GM23248 (cell line): ENCODE data around the gene AP2A2. TPM values are rescaled to one million over a fixed set of nuclear protein-coding genes. Genes with fewer than 3 reads are reported as not detected.

Experiments
- DNase-seq: peaks from one replicate; pipeline ENCODE4 v3.0.0-alpha.2; 2015
- H2AFZ ChIP-seq: fragments of 200-600 bp; sonication (generic); 2 replicates; pipeline ENCODE4 v1.6.1; 2016; ENCODE audit warnings: antibody characterized with exemption
- H3F3A ChIP-seq: fragments of 200-600 bp; sonication (generic); 2 replicates; pipeline ENCODE4 v1.6.1; 2016; ENCODE audit warnings: mild to moderate bottlenecking, antibody characterized with exemption, mixed run types; ENCODE audit not compliant: insufficient read depth
- H3K27ac ChIP-seq: fragments of 200-600 bp; sonication (generic); 2 replicates; pipeline ENCODE4 v1.5.1; 2016; ENCODE audit warnings: mild to moderate bottlenecking
- H3K27me3 ChIP-seq: fragments of 200-600 bp; sonication (generic); replicated peaks from 2 replicates; pipeline ENCODE4 v1.6.1; 2016; ENCODE audit warnings: mild to moderate bottlenecking; ENCODE audit not compliant: insufficient read depth
- H3K36me3 ChIP-seq: fragments of 200-600 bp; sonication (generic); 2 replicates; pipeline ENCODE4 v1.6.1; 2016; ENCODE audit warnings: low read depth, mild to moderate bottlenecking
- H3K4me1 ChIP-seq: fragments of 200-600 bp; sonication (generic); 2 replicates; pipeline ENCODE4 v1.6.1; 2016; ENCODE audit warnings: mild to moderate bottlenecking; ENCODE audit not compliant: insufficient read depth
- H3K4me2 ChIP-seq: fragments of 200-600 bp; sonication (generic); one replicate; pipeline ENCODE4 v1.6.1; 2016; ENCODE audit warnings: mild to moderate bottlenecking; ENCODE audit not compliant: unreplicated experiment
- H3K4me3 ChIP-seq: fragments of 200-600 bp; sonication (generic); 2 replicates; pipeline ENCODE4 v1.5.1; 2016; ENCODE audit warnings: mild to moderate bottlenecking
- H3K79me2 ChIP-seq: fragments of 200-600 bp; sonication (generic); 2 replicates; pipeline ENCODE4 v1.6.1; 2016; ENCODE audit warnings: mild to moderate bottlenecking; ENCODE audit not compliant: insufficient read depth
- H3K9ac ChIP-seq: fragments of 200-600 bp; sonication (generic); 2 replicates; pipeline ENCODE4 v1.6.1; 2016; ENCODE audit warnings: mild to moderate bottlenecking
- H3K9me2 ChIP-seq: fragments of 200-600 bp; sonication (generic); 2 replicates; pipeline ENCODE4 v1.6.1; 2016; ENCODE audit warnings: mixed run types, mild to moderate bottlenecking, moderate library complexity; ENCODE audit not compliant: insufficient read depth
- H3K9me3 ChIP-seq: fragments of 200-600 bp; sonication (generic); one replicate; pipeline ENCODE4 v1.6.1; 2017; ENCODE audit warnings: low read depth
- H4K20me1 ChIP-seq: fragments of 200-600 bp; sonication (generic); 2 replicates; pipeline ENCODE4 v1.6.0; 2016; ENCODE audit not compliant: insufficient read depth
- EZH2 ChIP-seq: fragments of 200-600 bp; sonication (generic); IDR thresholded peaks from 2 replicates; pipeline ENCODE4 v1.6.1; 2018; ENCODE audit warnings: antibody characterized with exemption, mild to moderate bottlenecking; ENCODE audit not compliant: insufficient read depth, poor library complexity, severe bottlenecking
- EZH2phosphoT487 ChIP-seq: fragments of 200-600 bp; sonication (generic); IDR thresholded peaks from 2 replicates; pipeline ENCODE4 v1.6.1; 2018; ENCODE audit warnings: antibody characterized with exemption, moderate library complexity, mild to moderate bottlenecking, low read depth; ENCODE audit not compliant: insufficient read depth
- WGBS, 2 experiments: methylation state at CpG; one replicate each; pipeline ENCODE4 v1.1.6; 2015 to 2017; ENCODE audit warnings: low lambda C conversion rate in 2 of 2, low coverage in 1 of 2; ENCODE audit errors: missing lambda C conversion rate in 2 of 2; 5-methylcytosine and 5-hydroxymethylcytosine counted together
- in situ Hi-C: fragments of 300-500 bp; cut with MboI; formaldehyde crosslinking; loops from 2 replicates; pipeline ENCODE4 v1.15.0; 2020
- polyA plus RNA-seq: library from polyadenylated mRNA; unstranded; fragments of >200 nt; fragmentation: Nextera tagmentation; extraction: Ambion mirVana; gene quantifications from 2 replicates; pipeline ENCODE4 v1.2.1, GENCODE V29; 2016
- total RNA-seq: library from RNA; depleted of rRNA; stranded (reverse); fragments of >200 nt; shearing (Covaris generic); gene quantifications from 2 replicates; pipeline ENCODE4 v1.2.3, GENCODE V29; 2014

Gene AP2A2
- total and polyA plus RNA-seq, 2 experiments from 2014 or later, result 31.1 to 38.3 TPM

DNA sequence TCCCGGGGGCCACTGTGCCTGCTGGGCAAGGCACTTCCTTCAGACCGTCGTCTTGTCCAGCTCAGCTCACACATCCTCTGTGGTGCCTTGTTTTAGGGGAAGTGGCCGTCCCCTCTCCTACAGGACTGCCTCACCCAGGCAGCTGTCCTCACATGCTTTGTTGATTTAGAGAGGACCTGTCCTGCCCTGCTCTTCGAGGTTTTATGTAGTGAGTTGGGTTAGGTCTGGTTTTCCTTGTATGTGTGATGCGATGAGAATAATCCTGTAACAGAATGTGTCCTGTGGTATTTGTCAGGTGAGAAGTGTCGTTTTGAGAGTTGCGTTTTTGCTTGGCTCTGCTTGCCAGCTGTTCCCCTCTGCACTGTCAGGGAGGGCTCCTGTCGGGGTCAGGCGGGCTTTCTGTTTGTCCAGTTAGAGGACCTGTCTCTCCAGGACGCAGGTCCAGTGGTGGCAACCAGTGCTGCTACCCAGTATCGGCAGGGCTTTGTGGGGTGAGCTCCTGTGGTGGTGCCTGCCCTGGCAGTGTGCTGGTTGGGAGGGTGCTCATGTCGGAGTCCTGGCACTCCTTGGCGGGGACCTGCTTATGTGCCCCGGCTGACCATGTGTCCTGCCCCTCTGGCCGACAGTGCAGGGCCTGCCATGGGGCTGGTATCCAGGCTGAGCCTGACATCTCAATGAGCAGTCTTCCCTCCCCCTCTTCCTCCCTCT is 69.5 kb downstream of the AP2A2 start:
- no peak overlapping the region for H3K4me3 ChIP-seq
- no peaks in the 10 kb centered on the region for H3K9me2 ChIP-seq
- H3K79me2 ChIP-seq, result peaks cover 6% of the 10 kb centered on the region; the same call in 1 of the 2 replicates
- H3K4me2 ChIP-seq, result no peak overlapping the region
- no peaks in the 10 kb centered on the region for H3K27me3 ChIP-seq
- no peak overlapping the region for H2AFZ ChIP-seq
- in situ Hi-C loops, result no loop called here
- no peaks in the 10 kb centered on the region for H3K9me3 ChIP-seq
- no peak overlapping the region for H3K9ac ChIP-seq
- no peak overlapping the region for H3K27ac ChIP-seq
- peak; percentile 23 for DNase-seq
- TF ChIP-seq EZH2, result no peak
- no peak for TF ChIP-seq EZH2phosphoT487
- no peaks in the 10 kb centered on the region for H3K4me1 ChIP-seq
- H3F3A ChIP-seq, result no peaks in the 10 kb centered on the region
- H4K20me1 ChIP-seq, result no peaks in the 10 kb centered on the region
- H3K36me3 ChIP-seq, result no peaks in the 10 kb centered on the region; the same call in 1 of the 2 replicates
- 86 to 87% methylated on average over 15 to 16 of the region's 16 CpGs for WGBS, 2 experiments

GRCh38 chr11:995752-996420 is 70.2 kb downstream of the AP2A2 start:
- Histone ChIP-seq H3F3A (no peaks in the 10 kb centered on the region), H3K27me3 (no peaks in the 10 kb centered on the region), H3K27ac (no peak overlapping the region), H3K36me3 (peaks cover 3% of the 10 kb centered on the region; the same call in 1 of the 2 replicates), H4K20me1 (no peaks in the 10 kb centered on the region), H3K9me3 (no peaks in the 10 kb centered on the region), H3K4me2 (no peak overlapping the region), H3K4me1 (no peaks in the 10 kb centered on the region), H3K4me3 (no peak overlapping the region), H3K9me2 (no peaks in the 10 kb centered on the region), H3K79me2 (peaks cover 6% of the 10 kb centered on the region; the same call in 1 of the 2 replicates), H3K9ac (no peak overlapping the region), H2AFZ (no peak overlapping the region)
- TF ChIP-seq EZH2phosphoT487 (no peak), EZH2 (no peak)
- DNase-seq, result peak; percentile 14
- in situ Hi-C loops, result no loop called here
- WGBS, 2 experiments, result 82 to 84% methylated on average over 19 to 22 of the region's 22 CpGs

GRCh38 chr11:996681-997080 is 71.0 kb downstream of the AP2A2 start:
- Histone ChIP-seq H3K9me2 (no peaks in the 10 kb centered on the region), H4K20me1 (no peaks in the 10 kb centered on the region), H3K27me3 (no peaks in the 10 kb centered on the region), H2AFZ (no peak overlapping the region), H3K79me2 (peaks cover 13% of the 10 kb centered on the region), H3K27ac (no peak overlapping the region), H3K4me3 (no peak overlapping the region), H3K9me3 (no peaks in the 10 kb centered on the region), H3F3A (no peaks in the 10 kb centered on the region), H3K36me3 (peaks cover 3% of the 10 kb centered on the region; the same call in 1 of the 2 replicates), H3K9ac (no peak overlapping the region), H3K4me2 (no peak overlapping the region), H3K4me1 (no peaks in the 10 kb centered on the region)
- TF ChIP-seq EZH2 (no peak), EZH2phosphoT487 (no peak)
- in situ Hi-C loops, result no loop called here
- 92 to 97% methylated on average over 10 of the region's 10 CpGs for WGBS, 2 experiments
- DNase-seq, result no peak

DNA sequence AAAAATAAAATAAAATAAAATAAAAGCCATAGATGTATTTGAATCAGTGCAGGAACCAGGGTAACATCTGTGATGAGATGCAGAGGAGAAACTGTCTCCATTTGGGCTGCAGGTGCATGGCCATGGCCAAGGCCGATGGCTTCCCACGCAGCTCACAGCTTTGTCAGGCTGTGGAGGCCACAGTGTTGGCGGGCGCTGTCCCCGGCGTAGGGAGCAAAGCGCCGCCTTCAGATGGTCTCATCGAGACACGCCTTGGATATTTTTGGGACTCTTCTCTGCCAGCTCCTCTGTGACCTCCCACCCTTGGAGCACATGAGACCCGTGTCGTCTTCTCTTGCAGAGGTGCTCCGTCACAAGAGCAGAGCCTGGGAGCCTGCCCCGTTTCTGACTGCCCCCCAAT is 72.2 kb downstream of the AP2A2 start:
- 91 to 92% methylated on average over 14 of the region's 14 CpGs for WGBS, 2 experiments
- H3K9me2 ChIP-seq, result no peaks in the 10 kb centered on the region
- no peaks in the 10 kb centered on the region for H4K20me1 ChIP-seq
- in situ Hi-C loops, result no loop called here
- H3F3A ChIP-seq, result no peaks in the 10 kb centered on the region
- peaks cover 23% of the 10 kb centered on the region for H3K79me2 ChIP-seq
- H3K9ac ChIP-seq, result no peak overlapping the region
- peaks cover 3% of the 10 kb centered on the region; the same call in 1 of the 2 replicates for H3K36me3 ChIP-seq
- H2AFZ ChIP-seq, result no peak overlapping the region
- no peak for TF ChIP-seq EZH2
- TF ChIP-seq EZH2phosphoT487, result no peak
- no peaks in the 10 kb centered on the region for H3K9me3 ChIP-seq
- no peak for DNase-seq
- no peaks in the 10 kb centered on the region for H3K4me1 ChIP-seq
- no peak overlapping the region for H3K4me3 ChIP-seq
- no peak overlapping the region for H3K4me2 ChIP-seq
- no peaks in the 10 kb centered on the region for H3K27me3 ChIP-seq
- H3K27ac ChIP-seq, result no peak overlapping the region
